NCI-H2196 treated with DMSO at 0.1 percent for 48 hours (cell line): ENCODE data around the gene CMTM8.

Source experiments
- DNase-seq: peaks from one replicate; lab custom pipeline; 2025; ENCODE audit not compliant: unreplicated experiment; lab: John Stamatoyannopoulos, UW

Gene CMTM8

GRCh38 chr3:32276279-32276841 is 37.9 kb downstream of the CMTM8 start:
- DNase-seq = no peak

- DNase-seq = no peak
Measured at GRCh38 chr3:32278714-32279113, 40.2 kb downstream of the CMTM8 start.

- no peak for DNase-seq
Measured at GRCh38 chr3:32280262-32280910, 41.9 kb downstream of the CMTM8 start.

- DNase-seq = no peak
Measured at GRCh38 chr3:32281570-32282106, 43.2 kb downstream of the CMTM8 start.

- DNase-seq = no peak
Measured at GRCh38 chr3:32282578-32283154, 44.2 kb downstream of the CMTM8 start.

- no peak for DNase-seq
Measured at GRCh38 chr3:32283304-32283703, 44.8 kb downstream of the CMTM8 start.

- DNase-seq = no peak
Measured at GRCh38 chr3:32284443-32285212, 46.1 kb downstream of the CMTM8 start.

- no peak for DNase-seq
Measured at GRCh38 chr3:32285891-32286290, 47.4 kb downstream of the CMTM8 start.

- no peak for DNase-seq
Measured at GRCh38 chr3:32288819-32289218, 50.3 kb downstream of the CMTM8 start.

- no peak for DNase-seq
Measured at GRCh38 chr3:32290619-32291018, 52.1 kb downstream of the CMTM8 start.

GRCh38 chr3:32292085-32292796 is 53.8 kb downstream of the CMTM8 start:
- no peak for DNase-seq

- DNase-seq = no peak
Measured at GRCh38 chr3:32293903-32294302, 55.4 kb downstream of the CMTM8 start.

- peak; percentile 25 for DNase-seq
Measured at GRCh38 chr3:32296251-32297204, 58.0 kb downstream of the CMTM8 start.

GRCh38 chr3:32297366-32297765 is 58.9 kb downstream of the CMTM8 start:
- DNase-seq = no peak

GRCh38 chr3:32301426-32301825 is 62.9 kb downstream of the CMTM8 start:
- no peak for DNase-seq

- no peak for DNase-seq
Measured at GRCh38 chr3:32302601-32303398, 64.3 kb downstream of the CMTM8 start.

GRCh38 chr3:32303399-32303747 is 64.9 kb downstream of the CMTM8 start:
- DNase-seq = no peak

- no peak for DNase-seq
Measured at GRCh38 chr3:32303977-32304881, 65.7 kb downstream of the CMTM8 start.
